Uterus (tissue), 4 donors: ENCODE data around the gene NXF3. TPM values are rescaled to one million over a fixed set of nuclear protein-coding genes. Genes with fewer than 3 reads are reported as not detected.

Experiments
- DNase-seq, 2 donors: peaks; one replicate each; pipeline ENCODE4 v3.0.0-alpha.2; 2019 to 2020
- H3K27ac ChIP-seq, 2 donors: fragments of 200-600 bp; sonication (generic); 1 replicate in 1 of 2; 2 replicates in 1 of 2; pipeline ENCODE4 v1.5.1; 2016 to 2018
- H3K27me3 ChIP-seq, 2 donors: fragments of 200-600 bp; sonication (generic); one replicate each; pipeline ENCODE4 v1.5.1; 2018 to 2019; ENCODE audit warnings: control low read depth in 1 of 2
- H3K36me3 ChIP-seq, 2 donors: fragments of 200-600 bp; sonication (generic); one replicate each; pipeline ENCODE4 v1.5.1; 2019; ENCODE audit warnings: control low read depth in 1 of 2
- H3K4me1 ChIP-seq, 2 donors: fragments of 200-600 bp; sonication (generic); one replicate each; pipeline ENCODE4 v1.5.1; 2018 to 2019; ENCODE audit warnings: control low read depth in 1 of 2
- H3K4me3 ChIP-seq, 2 donors: fragments of 200-600 bp; sonication (generic); 1 replicate in 1 of 2; 2 replicates in 1 of 2; pipeline ENCODE4 v1.5.1; 2018 to 2019; ENCODE audit warnings: mild to moderate bottlenecking in 1 of 2
- H3K9me3 ChIP-seq, 2 donors: fragments of 200-600 bp; sonication (generic); one replicate each; pipeline ENCODE4 v1.5.1; 2019; ENCODE audit warnings: control low read depth in 1 of 2
- CTCF ChIP-seq, 4 experiments: fragments of 200-600 bp in 2 of 4; fragments of 450-650 bp in 2 of 4; sonication (generic) in 2 of 4; IDR thresholded peaks; one replicate each; pipeline ENCODE4 v1.5.1; 2016 to 2019; ENCODE audit warnings: antibody characterized with exemption in 4 of 4, mild to moderate bottlenecking in 2 of 4, moderate library complexity in 1 of 4
- POLR2A ChIP-seq, 2 donors: fragments of 450-650 bp; IDR thresholded peaks; one replicate each; pipeline ENCODE4 v1.6.1; 2016; ENCODE audit warnings: antibody characterized with exemption in 2 of 2, mild to moderate bottlenecking in 1 of 2, moderate library complexity in 1 of 2
- intact Hi-C: fragments of 100-400 bp; cut with DNase I; formaldehyde crosslinking; loops from one replicate; pipeline ENCODE4 v1.15.1; 2023; ENCODE audit warnings: low total_unique reads
- total RNA-seq, 4 donors: library from RNA; depleted of rRNA in 3 of 4; stranded (reverse); fragments of >200 nt in 3 of 4; gene quantifications; one replicate each; pipeline versions ENCODE4 v1.1.0 to v1.2.4, GENCODE V29; 2014 to 2023
- donor health status: DM: yes; HTN: yes; CAD: no.

The NXF3 gene
- total RNA-seq, 4 donors from 2014 or later: 0.35 to 0.67 TPM; not detected in 2

- H3K36me3 ChIP-seq: no peaks in the 10 kb centered on the region
- DNase-seq: peak; percentile 46 to 51
- H3K4me1 ChIP-seq: no peaks in the 10 kb centered on the region
- intact Hi-C loops: no loop called here
- TF ChIP-seq CTCF (IDR thresholded peaks at IDR 0.05) (no peak), POLR2A (IDR thresholded peaks at IDR 0.05) (peak in 1 of 2 donors; percentile 28)
- H3K4me3 ChIP-seq: peak within 1 kb of the TSS; percentile 12 to 37
- no peak within 1 kb of the TSS for H3K27ac ChIP-seq
- H3K9me3 ChIP-seq: no peaks in the 10 kb centered on the region
- H3K27me3 ChIP-seq: no peaks in the 10 kb centered on the region
Observed at GRCh38 chrX:103063918-103064434, 29.0 kb downstream of the NXF3 start, which contains the start of gene BEX1. Gene BEX1, minus strand, starts transcription at chrX:103064171. Its CDS starts 897 bp downstream, at chrX:103063274.

GRCh38 chrX:103063191-103063845 is 29.6 kb downstream of the NXF3 start:
- DNase-seq: no peak
- Histone ChIP-seq H3K4me1 (no peaks in the 10 kb centered on the region), H3K27ac (no peak overlapping the region), H3K4me3 (peak overlapping the region; percentile 12 to 37), H3K27me3 (no peaks in the 10 kb centered on the region), H3K9me3 (no peaks in the 10 kb centered on the region), H3K36me3 (no peaks in the 10 kb centered on the region)
- TF ChIP-seq CTCF (IDR thresholded peaks at IDR 0.05): no peak
- TF ChIP-seq POLR2A (IDR thresholded peaks at IDR 0.05): no peak
- intact Hi-C loops: no loop called here

- no peaks in the 10 kb centered on the region for H3K9me3 ChIP-seq
- no peaks in the 10 kb centered on the region for H3K4me1 ChIP-seq
- no peak for DNase-seq
- no peaks in the 10 kb centered on the region for H3K27me3 ChIP-seq
- no peak overlapping the region for H3K4me3 ChIP-seq
- TF ChIP-seq CTCF (IDR thresholded peaks at IDR 0.05) (no peak), POLR2A (IDR thresholded peaks at IDR 0.05) (no peak)
- H3K27ac ChIP-seq: no peak overlapping the region
- no peaks in the 10 kb centered on the region for H3K36me3 ChIP-seq
- intact Hi-C loops: no loop called here
Observed at GRCh38 chrX:103061486-103061885, 31.5 kb downstream of the NXF3 start.

- no peak for DNase-seq
- no peaks in the 10 kb centered on the region for H3K4me1 ChIP-seq
- no peak overlapping the region for H3K4me3 ChIP-seq
- no peaks in the 10 kb centered on the region for H3K9me3 ChIP-seq
- TF ChIP-seq CTCF (IDR thresholded peaks at IDR 0.05): no peak
- TF ChIP-seq POLR2A (IDR thresholded peaks at IDR 0.05): no peak
- H3K36me3 ChIP-seq: no peaks in the 10 kb centered on the region
- peaks cover 0 to 4% of the 10 kb centered on the region in 2 donors for H3K27me3 ChIP-seq
- no peak overlapping the region for H3K27ac ChIP-seq
- intact Hi-C loops: no loop called here
Observed at GRCh38 chrX:103056902-103057301, 36.0 kb downstream of the NXF3 start.

- Histone ChIP-seq H3K4me1 (no peaks in the 10 kb centered on the region), H3K36me3 (no peaks in the 10 kb centered on the region), H3K27ac (no peak overlapping the region), H3K27me3 (peaks cover 0 to 4% of the 10 kb centered on the region in 2 donors), H3K4me3 (no peak overlapping the region), H3K9me3 (no peaks in the 10 kb centered on the region)
- DNase-seq: no peak
- intact Hi-C loops: no loop called here
- TF ChIP-seq CTCF (IDR thresholded peaks at IDR 0.05) (no peak), POLR2A (IDR thresholded peaks at IDR 0.05) (no peak)
Observed at GRCh38 chrX:103052625-103053024, 40.3 kb downstream of the NXF3 start.
